Middle frontal gyrus (tissue), 1 donor: ENCODE data around the gene TPRG1.

ENCODE experiments used
- DNase-seq: peaks from one replicate; pipeline ENCODE4 v3.0.0-alpha.2; 2015; ENCODE audit warnings: low spot score; ENCODE audit errors: extremely low spot score

The TPRG1 gene

DNA sequence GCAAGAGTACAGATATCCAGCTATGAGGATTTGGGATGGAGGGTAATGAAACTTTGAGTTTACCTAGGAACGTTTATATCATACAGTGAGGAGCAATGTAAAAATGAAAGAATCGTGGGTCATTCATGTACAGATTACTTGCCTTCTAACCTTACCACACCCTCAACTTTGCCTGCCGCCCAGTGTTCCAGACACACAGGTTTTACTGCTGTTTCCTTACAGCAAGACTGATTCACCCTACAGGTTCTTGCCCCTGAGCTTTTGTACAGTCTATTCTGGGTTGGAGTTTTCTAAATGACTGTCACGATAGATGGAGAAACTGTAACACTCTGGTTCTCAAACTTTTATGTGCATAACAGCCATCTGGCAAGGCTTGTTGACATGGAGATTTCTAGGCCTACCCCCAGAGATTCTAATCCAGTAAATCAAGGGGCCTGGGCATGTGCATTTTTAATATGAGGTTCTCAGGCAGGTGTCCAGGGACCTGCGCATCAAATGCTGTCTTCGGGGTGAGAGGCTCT is 6.6 kb upstream of the TPRG1 start:
- no peak for DNase-seq

DNA sequence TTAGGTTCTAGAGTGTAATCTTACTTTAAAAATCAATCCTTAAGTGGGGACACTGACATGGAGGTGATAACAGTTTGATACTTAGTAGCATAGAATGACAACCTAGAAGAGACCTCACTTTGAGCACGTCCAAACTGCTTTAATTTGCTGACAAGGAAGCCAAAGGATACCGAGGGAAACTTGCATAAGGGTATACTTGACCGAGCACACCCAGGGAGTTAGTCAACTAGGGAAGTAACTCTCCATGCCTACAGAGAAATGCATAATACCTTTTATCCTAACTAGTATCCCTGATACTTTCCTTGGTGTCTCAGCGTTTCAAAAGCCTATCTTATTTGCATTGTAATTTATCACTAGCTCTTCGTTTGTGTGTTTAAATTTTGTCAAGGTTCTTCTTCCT is 5.5 kb upstream of the TPRG1 start:
- no peak for DNase-seq

DNA sequence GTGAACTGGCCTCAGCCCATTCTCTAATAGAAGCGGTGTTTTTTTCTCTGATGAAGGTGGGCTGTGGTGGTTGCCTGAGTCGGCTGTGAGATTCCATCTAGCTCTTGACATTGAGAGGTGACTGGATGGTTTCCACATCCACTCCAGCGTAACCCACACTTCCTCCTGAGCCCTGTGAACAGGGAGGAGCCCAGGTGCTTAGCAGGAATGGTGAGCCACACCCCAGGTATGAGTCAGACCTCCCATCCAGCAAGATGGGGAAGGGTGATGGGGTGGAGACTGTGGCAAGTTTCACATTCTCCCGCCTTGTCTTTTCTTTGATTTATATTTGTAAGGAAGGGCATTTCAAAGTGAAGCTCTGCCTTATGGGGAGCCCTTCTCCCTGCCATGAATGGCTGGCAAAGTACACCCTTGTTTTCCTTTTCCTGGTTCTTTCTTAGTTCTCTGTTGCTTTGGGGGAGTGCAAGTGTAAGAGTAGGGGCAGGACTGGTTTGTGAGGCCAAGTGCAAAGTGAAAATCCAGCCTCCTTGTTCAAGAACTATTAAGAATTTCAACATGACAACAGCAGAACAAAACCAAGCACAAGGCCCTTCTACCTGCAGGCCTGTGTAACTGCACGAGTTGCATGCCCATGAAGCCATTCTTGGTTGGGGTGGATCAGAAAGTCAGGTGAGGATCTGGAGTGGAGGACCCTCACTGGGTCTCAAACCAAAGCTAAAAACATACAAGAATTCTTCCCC is 4.6 kb upstream of the TPRG1 start:
- no peak for DNase-seq

DNA sequence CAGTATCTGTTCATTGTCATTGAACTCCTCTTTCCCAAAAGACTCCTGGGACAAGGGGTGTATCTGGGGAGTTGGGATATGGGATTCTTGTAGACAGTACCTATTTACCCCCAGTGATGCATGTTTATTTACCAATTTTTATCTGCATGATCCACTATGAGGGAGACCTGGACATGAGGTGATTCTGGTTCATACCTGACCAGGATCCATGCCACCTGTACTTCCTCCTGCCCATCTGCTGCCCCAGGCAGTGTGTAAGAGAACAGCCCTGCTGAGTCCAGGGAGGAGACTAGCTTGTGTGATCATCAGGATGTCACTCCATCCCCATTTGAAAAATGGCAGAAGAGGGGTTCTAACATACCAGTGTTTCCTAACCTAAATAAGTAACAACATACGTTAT is 3.1 kb upstream of the TPRG1 start:
- DNase-seq = no peak

DNA sequence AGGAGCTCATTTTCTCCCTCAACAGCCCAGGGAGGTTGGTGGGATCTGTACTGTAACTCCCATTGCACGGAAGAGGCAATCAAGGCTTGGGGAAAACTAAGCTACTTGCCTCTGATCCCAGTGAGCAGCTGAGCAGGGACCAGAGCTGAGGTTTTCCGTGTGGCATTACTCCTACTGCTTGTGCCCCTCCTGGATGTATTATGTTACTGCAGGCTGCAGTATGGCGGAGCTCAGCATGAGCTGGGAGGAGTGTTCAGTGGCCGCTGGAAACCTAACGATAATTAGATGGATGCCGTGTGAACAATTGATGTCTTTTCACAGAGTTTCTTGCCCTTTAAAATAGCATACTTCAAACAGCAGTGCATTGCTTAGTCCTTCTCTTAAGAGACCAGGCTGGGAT is 2.0 kb upstream of the TPRG1 start:
- no peak for DNase-seq

DNA sequence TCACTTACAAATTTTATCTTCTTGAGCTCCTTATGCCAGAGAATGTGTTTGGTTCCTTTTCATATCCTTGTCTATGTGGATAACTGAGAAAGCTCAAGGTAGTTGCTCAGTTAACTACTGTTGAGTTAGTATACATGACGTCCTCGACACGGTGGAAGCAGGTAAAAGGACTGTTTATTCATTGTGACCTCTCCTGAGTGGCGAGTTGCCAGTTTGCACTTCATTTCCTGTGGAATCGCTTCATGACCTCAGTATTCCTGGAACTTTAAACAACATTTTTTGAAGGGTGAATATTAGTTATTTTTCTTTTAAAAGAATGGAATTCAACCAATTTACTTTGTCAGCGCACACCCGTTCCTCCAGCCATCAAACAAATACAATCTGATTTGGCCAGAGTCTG is 1.2 kb upstream of the TPRG1 start:
- DNase-seq = no peak

- DNase-seq = no peak
Observed at GRCh38 chr3:189172668-189173419, 1.1 kb downstream of the TPRG1 start.

DNA sequence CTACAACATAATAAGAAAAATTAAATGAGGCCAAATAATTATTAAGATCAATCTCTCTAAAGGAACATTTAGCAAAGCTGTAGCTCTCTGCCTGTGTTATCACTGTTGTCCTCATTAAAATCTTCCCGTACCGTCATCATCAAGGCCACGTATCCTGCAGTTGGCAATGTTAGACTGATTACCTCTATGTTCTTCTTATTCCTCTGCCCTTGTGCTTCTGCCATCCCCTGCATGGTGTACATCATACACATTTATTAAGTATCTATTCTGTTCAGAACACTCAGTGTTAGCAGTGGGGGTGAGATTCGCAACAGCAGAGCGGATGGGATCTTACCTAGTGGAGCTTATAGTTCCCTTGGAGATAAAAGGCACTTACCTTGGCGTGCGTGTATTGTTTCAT is 12.8 kb downstream of the TPRG1 start:
- no peak for DNase-seq

DNA sequence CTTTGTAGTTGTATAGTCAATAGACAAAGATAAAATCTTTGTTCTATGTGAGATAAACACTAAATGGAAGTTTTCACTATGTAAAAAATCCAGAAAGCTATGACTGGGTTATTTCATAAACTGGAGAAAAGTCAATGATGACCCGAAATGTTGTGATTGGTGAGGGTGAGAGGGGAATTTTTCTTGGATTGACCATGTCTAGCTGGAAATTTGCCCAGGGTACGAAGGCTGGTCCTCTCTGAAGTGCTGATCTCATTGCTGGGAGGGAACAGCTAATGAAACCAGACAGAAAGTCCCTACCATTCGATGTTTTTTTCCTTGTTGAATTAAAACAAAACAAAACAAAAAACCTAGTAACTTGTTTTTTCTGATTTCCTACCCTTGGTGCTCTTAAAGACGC is 14.3 kb downstream of the TPRG1 start:
- no peak for DNase-seq

- no peak for DNase-seq
Observed at GRCh38 chr3:189188466-189188865, 16.7 kb downstream of the TPRG1 start.

GRCh38 chr3:189192725-189193124 is 21.0 kb downstream of the TPRG1 start:
- no peak for DNase-seq

DNA sequence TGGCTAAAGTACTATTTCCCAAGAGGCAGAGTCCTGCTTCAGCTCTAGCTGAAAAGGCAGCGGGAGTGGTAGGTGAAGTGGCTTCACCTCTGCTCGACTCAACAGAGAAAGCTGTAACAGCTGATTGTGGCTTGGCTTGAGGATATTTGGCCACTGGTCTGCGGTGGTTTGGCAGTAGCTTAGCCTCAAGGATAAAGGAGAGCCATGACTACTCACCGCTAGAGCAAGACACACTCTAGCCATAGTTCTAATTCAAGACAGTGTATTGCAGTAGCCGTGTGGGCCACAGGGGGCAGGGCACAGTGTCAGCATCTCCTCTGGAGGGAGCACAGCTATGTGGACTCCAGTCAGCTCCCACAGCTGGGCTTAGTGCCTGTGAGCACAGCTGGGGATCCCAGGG is 23.5 kb downstream of the TPRG1 start:
- no peak for DNase-seq

GRCh38 chr3:189202106-189202505 is 30.3 kb downstream of the TPRG1 start:
- DNase-seq = no peak

DNA sequence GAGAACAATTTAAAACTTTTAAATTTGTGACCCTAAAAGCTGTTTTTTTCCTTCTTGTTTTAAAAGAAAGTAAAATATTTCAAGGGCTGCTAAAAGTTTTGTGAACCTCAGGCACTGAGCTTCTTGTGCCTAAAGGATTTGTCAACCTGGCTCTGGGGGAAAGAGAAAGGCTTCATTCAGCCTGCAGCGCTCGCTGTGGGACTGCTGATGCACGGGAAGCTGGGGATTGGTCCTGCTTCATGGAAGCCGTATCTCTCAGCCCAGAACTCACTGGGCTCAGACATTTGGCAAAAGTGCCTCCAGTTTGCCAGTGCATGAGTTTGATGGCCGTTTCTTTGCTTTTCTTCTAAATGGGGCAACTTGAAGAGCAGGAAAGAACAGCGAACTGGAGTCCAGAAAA is 30.8 kb downstream of the TPRG1 start:
- DNase-seq = no peak

DNA sequence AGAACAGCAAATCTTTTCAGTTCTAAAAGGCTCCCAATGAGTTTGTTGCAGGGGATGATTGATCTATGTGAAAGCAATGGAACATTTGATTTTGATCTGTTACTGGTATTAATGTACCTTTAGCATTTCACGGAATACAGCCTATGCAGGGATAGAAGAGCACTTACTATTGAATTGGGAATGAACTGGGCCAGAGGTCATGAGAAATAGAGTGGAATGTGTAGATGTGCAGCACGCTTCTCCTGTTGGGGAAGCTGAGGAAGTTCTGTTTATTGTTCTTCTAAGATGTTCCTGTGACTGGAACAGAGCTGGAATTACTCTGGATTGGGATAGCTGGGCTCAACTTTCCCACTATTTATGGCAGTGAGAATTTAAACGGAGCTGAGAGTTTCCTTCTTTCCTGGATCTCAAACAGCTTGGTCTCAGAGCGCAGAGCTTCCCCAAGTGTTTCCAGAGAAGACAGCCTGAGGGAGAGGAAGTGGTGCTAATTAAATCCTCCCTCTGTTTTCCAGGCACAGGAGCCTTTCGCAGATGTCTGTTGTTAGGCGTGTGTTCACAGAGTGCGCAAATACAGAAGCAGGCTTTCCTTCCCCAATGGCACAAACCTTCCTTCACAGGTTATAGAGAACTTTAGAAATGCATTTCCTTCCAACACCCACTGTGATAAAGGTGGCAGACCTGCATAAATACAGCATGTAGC is 32.5 kb downstream of the TPRG1 start:
- no peak for DNase-seq

DNA sequence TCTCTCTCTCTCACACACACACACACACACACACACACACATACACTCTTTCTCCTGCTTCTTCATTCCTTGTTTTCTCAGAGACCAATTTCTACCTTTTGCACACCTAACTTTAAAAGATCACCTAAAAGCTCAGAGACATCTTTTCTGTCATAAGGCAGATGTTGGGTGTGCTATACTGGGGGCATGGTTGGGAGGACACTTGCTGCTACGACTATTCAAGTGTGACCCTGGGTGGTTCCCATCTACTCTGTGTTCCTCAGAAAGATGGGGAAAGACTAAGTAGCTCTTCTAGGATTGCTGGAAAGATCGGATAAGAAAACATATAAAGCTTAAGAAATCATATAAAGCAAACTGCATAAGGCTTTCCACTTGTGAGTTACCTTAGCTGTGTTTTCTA is 33.2 kb downstream of the TPRG1 start:
- no peak for DNase-seq

- no peak for DNase-seq
Observed at GRCh38 chr3:189210251-189210770, 38.5 kb downstream of the TPRG1 start.

DNA sequence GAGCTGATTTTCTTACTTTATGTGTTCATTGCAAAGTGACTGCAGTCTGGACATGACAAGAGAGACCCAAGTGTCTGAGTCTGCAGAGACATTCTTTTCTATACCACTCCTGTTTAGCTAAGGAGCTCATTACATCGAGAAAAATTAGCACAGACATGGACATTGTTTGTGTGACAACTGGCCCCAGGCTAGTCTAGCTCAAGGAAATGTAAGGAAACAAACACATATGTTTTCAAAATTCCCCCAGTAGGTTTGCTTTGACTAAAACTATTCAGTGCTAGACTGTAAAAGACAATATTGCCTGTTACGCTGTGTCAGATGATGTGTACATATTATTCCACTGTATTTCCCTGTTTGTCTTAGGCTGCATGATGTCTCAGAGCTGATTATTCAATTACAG is 40.9 kb downstream of the TPRG1 start:
- DNase-seq = no peak

GRCh38 chr3:189214651-189215050 is 42.9 kb downstream of the TPRG1 start:
- DNase-seq = no peak

GRCh38 chr3:189222927-189223636 is 51.3 kb downstream of the TPRG1 start:
- DNase-seq = no peak

GRCh38 chr3:189225431-189225830 is 53.7 kb downstream of the TPRG1 start:
- DNase-seq = no peak
